CD4-positive, alpha-beta T cell treated with Interleukin-15 for 4 hours (primary cell): ENCODE data around the gene BIN1.

Experiments
- DNase-seq: peaks from one replicate; pipeline ENCODE4 v3.0.0-alpha.2; 2020; ENCODE audit warnings: low spot score

Gene BIN1

DNA sequence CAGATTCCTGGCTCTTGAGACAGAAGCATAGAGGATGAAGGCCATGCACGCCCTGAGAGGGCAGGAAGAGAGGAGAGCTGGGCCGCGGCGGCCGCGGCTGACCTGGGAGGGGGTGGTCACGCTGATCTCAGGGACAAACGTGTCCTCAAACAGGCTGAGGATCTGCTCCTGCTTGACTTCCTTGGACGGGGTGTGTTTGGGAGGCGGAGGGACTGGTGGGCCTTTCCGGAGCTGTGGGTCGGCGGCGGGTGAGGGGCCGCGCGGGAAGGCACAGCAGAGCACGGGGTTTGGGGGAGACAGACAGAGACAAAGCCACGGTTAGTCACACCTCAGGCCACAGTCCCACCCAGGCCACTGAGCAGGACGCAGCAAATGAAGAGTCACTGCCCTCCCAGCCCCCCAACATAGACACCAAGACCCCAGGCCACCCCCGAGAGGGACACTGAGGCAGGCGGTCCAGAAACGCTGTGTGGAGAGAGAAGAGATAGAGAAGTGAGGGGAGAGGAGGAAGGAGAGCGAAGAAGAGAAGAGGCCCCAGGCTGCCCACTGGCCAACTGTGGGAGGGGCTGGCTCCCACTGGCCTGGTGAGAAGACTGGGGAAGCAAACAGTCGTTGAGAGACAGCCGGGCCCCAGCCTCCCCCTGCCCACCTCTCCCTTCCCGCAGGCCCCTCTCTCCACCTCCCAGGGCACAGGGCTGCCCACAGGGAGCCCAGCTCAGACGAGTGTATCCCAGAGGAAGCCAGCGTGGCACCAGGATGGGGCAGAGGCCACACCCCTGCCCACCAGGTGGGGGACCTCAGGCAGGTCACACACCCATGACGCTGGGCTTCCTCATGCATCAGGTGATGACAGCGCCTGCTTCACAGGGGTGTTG lies 49.3 kb downstream of the BIN1 start:
- DNase-seq = no peak

GRCh38 chr2:127056631-127057370 lies 50.2 kb downstream of the BIN1 start:
- DNase-seq = no peak

- DNase-seq = no peak
Measured at GRCh38 chr2:127056086-127056485, 50.9 kb downstream of the BIN1 start.

- DNase-seq = no peak
Measured at GRCh38 chr2:127055786-127056076, 51.2 kb downstream of the BIN1 start.

DNA sequence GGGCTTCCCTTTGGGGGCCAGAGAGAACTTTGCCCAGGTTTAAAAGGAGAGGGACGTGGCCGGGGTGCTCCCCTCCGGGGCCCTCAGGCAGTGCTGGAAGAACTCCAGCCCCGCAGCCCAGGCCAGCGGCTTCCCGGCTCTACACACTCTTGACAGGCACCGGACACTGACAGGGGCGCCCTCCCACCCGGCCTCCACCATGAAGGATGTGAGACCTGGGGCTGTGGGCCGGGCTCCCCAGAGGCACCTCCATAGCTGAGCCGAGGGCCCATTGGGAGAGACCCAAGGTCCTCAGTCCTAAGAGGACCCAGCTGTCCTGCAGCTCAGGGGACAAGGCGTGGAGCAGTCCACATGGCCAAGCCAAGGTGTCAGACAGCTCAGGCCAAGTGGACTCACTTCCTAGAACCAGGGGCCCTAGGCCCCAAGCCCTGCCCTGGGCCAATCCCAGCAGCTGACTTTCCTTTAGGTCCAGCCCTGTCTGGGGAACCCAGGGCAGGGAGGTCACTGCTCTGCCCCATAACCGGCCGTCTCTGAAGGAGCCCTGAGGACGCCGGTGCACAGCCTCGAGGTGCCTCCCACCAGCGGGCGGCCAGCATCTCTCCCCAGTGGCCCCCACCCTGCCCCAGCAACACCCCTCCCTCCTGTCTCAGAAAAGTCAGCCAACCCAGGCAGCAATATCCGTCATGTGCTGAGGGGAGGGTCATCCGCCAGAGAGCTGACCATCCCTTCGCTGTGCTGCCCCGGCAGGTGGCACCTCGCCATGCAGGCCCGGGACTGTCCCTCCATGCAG lies 51.8 kb downstream of the BIN1 start:
- no peak for DNase-seq

GRCh38 chr2:127054604-127054930 lies 52.4 kb downstream of the BIN1 start:
- no peak for DNase-seq

DNA sequence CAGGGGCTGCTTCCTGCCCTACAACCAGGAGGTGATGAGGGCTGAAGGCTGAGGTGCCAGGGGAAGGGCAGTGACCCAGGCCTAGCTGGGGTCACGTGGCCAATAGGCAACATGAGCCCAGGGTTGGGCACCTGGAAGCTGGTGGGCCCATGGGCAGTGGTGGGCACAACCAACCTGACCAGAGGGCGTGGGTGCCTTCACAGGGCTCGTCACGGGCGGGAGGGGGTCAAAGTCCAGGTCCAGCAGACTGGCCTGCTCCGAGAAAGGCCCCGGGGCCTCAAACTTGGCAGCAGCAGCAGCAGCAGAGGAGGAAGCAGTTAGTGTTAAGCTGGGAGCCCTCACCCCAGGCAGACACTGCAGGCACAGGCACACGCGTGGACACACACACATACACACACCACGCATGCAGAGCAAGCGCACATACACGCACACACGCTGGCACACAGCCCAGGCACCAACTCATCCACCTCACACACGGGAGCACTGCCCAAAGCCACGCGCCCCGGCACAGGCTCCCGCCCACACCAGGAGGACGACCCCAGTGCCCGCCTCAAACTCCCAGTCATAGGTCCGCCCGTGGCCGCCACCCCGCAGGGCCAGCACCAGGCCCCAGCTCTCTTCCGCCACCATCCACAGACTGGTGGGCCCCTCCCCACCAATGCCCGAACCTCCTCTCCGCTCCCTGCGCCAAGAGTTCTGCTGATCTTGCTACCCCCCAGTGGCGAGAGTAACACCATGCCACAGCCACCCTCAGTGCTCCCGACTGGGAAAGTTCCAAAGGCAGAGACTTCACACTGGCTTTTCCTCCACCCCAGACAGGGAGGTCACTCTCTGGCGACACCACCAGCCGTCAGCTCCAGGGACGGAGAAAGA lies 53.0 kb downstream of the BIN1 start:
- DNase-seq = no peak

- no peak for DNase-seq
Measured at GRCh38 chr2:127052771-127053691, 53.9 kb downstream of the BIN1 start.

GRCh38 chr2:127052057-127052770 lies 54.7 kb downstream of the BIN1 start:
- DNase-seq = no peak

- DNase-seq = no peak
Measured at GRCh38 chr2:127051116-127052056, 55.6 kb downstream of the BIN1 start.

DNA sequence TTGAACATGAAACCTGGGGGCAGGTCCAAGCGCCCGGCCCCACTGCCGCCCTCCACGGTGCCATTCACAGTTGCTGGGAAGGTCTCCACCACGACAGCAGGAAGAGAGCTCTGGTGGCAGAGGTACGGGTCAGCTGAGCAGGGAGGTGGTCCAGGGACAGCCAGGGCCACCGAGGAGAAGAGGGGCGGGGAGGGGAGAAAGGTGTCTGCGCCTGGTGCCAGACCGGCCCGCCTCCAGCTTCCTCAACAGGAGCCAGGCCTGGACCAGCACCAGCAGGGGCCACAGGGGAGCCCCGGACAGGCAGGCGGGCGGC lies 56.2 kb downstream of the BIN1 start:
- DNase-seq = no peak

GRCh38 chr2:127049927-127050802 lies 56.8 kb downstream of the BIN1 start:
- DNase-seq = peak; percentile 47

- DNase-seq = no peak
Measured at GRCh38 chr2:127048969-127049897, 57.7 kb downstream of the BIN1 start.

- no peak for DNase-seq
Measured at GRCh38 chr2:127048618-127048935, 58.4 kb downstream of the BIN1 start.

GRCh38 chr2:127047716-127048617 lies 59.0 kb downstream of the BIN1 start:
- DNase-seq = no peak

- no peak for DNase-seq
Measured at GRCh38 chr2:127047054-127047453, 59.9 kb downstream of the BIN1 start.
